K562 (cell line): ENCODE results near the gene RBFOX1. TPM values are rescaled to one million over a fixed set of nuclear protein-coding genes. Genes with fewer than 3 reads are reported as not detected.

Source experiments
- ATAC-seq: fragments of 200-7000 bp; cut with Tn5 transposase; 3 replicates; pipeline ENCODE4 v1.9.1; 2020; ENCODE audit warnings: moderate library complexity
- BruUV-seq: library from RNA; stranded (reverse); fragments of 400-500 nt; replicated peaks from 2 replicates; lab custom pipeline; 2021; lab: Mats Ljungman, UMichigan
- CTCF ChIA-PET: fragments of 300-600 bp; formaldehyde crosslinking; extraction: SDS; loops from one replicate; lab custom pipeline; 2021; ENCODE audit warnings: low intra/inter-chr PET ratio; lab: Yijun Ruan, JAX
- POLR2A ChIA-PET: fragments of 300-600, 350-650 bp; sonication (Branson Sonifier 250); formaldehyde crosslinking; extraction: SDS; loops from one replicate; lab custom pipeline; 2021; ENCODE audit warnings: antibody characterized with exemption, inconsistent platforms; lab: Yijun Ruan, JAX
- DNase-seq, 4 experiments: peaks; one replicate each; pipeline versions ENCODE4 v3.0.0 to v3.0.0-alpha.2; 2011 to 2018; ENCODE audit warnings: low spot score in 3 of 4, mixed read lengths in 3 of 4; ENCODE audit errors: extremely low read depth in 1 of 4
- FAIRE-seq: peaks from 2 replicates; lab custom pipeline; 2011; peaks lifted over from hg19 to GRCh38; lab: Jason Lieb, UNC
- H2AFZ ChIP-seq: 2 replicates; pipeline ENCODE4 v1.6.0; 2011; ENCODE audit warnings: low read depth, low read length, control low read depth, inconsistent platforms
- H3K27ac ChIP-seq: fragments of 200-600 bp; 3 replicates; pipeline ENCODE4 v1.8.0; 2011; ENCODE audit warnings: low read depth, mild to moderate bottlenecking, control low read depth, inconsistent platforms, low read length, moderate library complexity, mixed read lengths; ENCODE audit errors: extremely low read depth
- H3K27me3 ChIP-seq, 2 experiments: fragments of 300-600 bp in 1 of 2; 2 replicates in 1 of 2; 3 replicates in 1 of 2; pipeline versions ENCODE4 v1.6.0 to v1.8.0; 2011; ENCODE audit warnings: inconsistent platforms in 2 of 2, low read length in 2 of 2, mild to moderate bottlenecking in 1 of 2, mixed read lengths in 1 of 2, moderate library complexity in 1 of 2; ENCODE audit not compliant: control insufficient read depth in 2 of 2, insufficient read depth in 2 of 2
- H3K36me3 ChIP-seq: fragments of 300-600 bp; 3 replicates; pipeline ENCODE4 v1.8.0; 2011; ENCODE audit warnings: mild to moderate bottlenecking, low read length, inconsistent platforms; ENCODE audit not compliant: control insufficient read depth, insufficient read depth
- H3K4me1 ChIP-seq, 2 experiments: fragments of 200-600 bp in 1 of 2; replicated peaks in 1 of 2; 2 replicates in 1 of 2; 3 replicates in 1 of 2; pipeline versions ENCODE4 v1.5.1 to v1.8.0; 2011; ENCODE audit warnings: inconsistent platforms in 2 of 2, low read length in 2 of 2, mild to moderate bottlenecking in 1 of 2, mixed read lengths in 1 of 2, moderate library complexity in 1 of 2; ENCODE audit not compliant: control insufficient read depth in 2 of 2, insufficient read depth in 2 of 2
- H3K4me2 ChIP-seq: 2 replicates; pipeline ENCODE4 v1.6.1; 2011; ENCODE audit warnings: low read length, control low read depth, inconsistent platforms, mixed read lengths; ENCODE audit not compliant: insufficient read depth
- H3K4me3 ChIP-seq: fragments of 200-600 bp; sonication (generic), shearing (Covaris generic); 2 replicates; pipeline ENCODE4 v1.5.1; 2016; ENCODE audit warnings: control low read depth, inconsistent platforms
- H3K79me2 ChIP-seq: fragments of 200-600 bp; 3 replicates; pipeline ENCODE4 v1.8.0; 2011; ENCODE audit warnings: low read length, inconsistent platforms; ENCODE audit not compliant: control insufficient read depth, insufficient read depth
- H3K9ac ChIP-seq, 2 experiments: 2 replicates each; pipeline versions ENCODE4 v1.6.0 to v1.6.1; 2011; ENCODE audit warnings: low read depth in 2 of 2, low read length in 2 of 2, control low read depth in 1 of 2, inconsistent platforms in 1 of 2, mild to moderate bottlenecking in 1 of 2, mixed read lengths in 1 of 2; ENCODE audit not compliant: insufficient read depth in 1 of 2
- H3K9me1 ChIP-seq: one replicate; pipeline ENCODE4 v1.6.0; 2011; ENCODE audit warnings: inconsistent platforms, mild to moderate bottlenecking, low read length, moderate library complexity; ENCODE audit not compliant: control insufficient read depth, insufficient read depth
- H3K9me3 ChIP-seq: replicated peaks from 2 replicates; pipeline ENCODE4 v1.5.1; 2011; ENCODE audit warnings: low read depth, low read length, inconsistent platforms; ENCODE audit not compliant: control insufficient read depth, insufficient read depth
- H4K20me1 ChIP-seq: replicated peaks from 2 replicates; pipeline ENCODE4 v1.6.1; 2011; ENCODE audit warnings: low read length, inconsistent platforms, mixed read lengths; ENCODE audit not compliant: control insufficient read depth, insufficient read depth
- BCOR ChIP-seq: fragments of 450-650 bp; IDR thresholded peaks from 2 replicates; pipeline ENCODE4 v1.6.1; 2016
- C11orf30 ChIP-seq: fragments of 450-650 bp; IDR thresholded peaks from 2 replicates; pipeline ENCODE4 v1.6.1; 2016; ENCODE audit warnings: low read depth, mild to moderate bottlenecking
- DIDO1 ChIP-seq: fragments of 450-650 bp; IDR thresholded peaks from 2 replicates; pipeline ENCODE4 v1.6.1; 2016; ENCODE audit warnings: low read depth, missing biosample characterization, missing genetic modification characterization
- MAFG ChIP-seq: fragments of 450-650 bp; conservative IDR thresholded peaks from 2 replicates; pipeline ENCODE4 v1.6.1; 2016; ENCODE audit warnings: missing genetic modification characterization, missing compliant biosample characterization
- MAFK ChIP-seq: IDR thresholded peaks from 2 replicates; pipeline ENCODE4 v1.6.1; 2011; ENCODE audit warnings: low read length, improper control_type of control experiment
- PCBP1 ChIP-seq: fragments of 200-400 bp; formaldehyde crosslinking; IDR thresholded peaks from 2 replicates; pipeline ENCODE4 v1.6.1; 2018; ENCODE audit warnings: mild to moderate bottlenecking, low read depth, low read length; ENCODE audit not compliant: poor library complexity, severe bottlenecking
- POLR2AphosphoS2 ChIP-seq: IDR thresholded peaks from 2 replicates; pipeline ENCODE4 v1.6.1; 2012; ENCODE audit warnings: low read length, improper control_type of control experiment
- PTBP1 ChIP-seq: fragments of 200-400 bp; formaldehyde crosslinking; IDR thresholded peaks from 2 replicates; pipeline ENCODE4 v1.6.1; 2017; ENCODE audit warnings: low read depth, low read length
- RFX1 ChIP-seq: fragments of 450-650 bp; IDR thresholded peaks from 2 replicates; pipeline ENCODE4 v1.6.1; 2016; ENCODE audit warnings: mild to moderate bottlenecking, moderate library complexity
- SMAD1 ChIP-seq: fragments of 150-350 bp; IDR thresholded peaks from 2 replicates; pipeline ENCODE4 v1.6.1; 2014; ENCODE audit warnings: low read length, low read depth; ENCODE audit not compliant: partially characterized antibody
- SREBF1 ChIP-seq: fragments of 150-350 bp; IDR thresholded peaks from 2 replicates; pipeline ENCODE4 v1.6.1; 2014; ENCODE audit warnings: antibody characterized with exemption, low read depth, low read length, borderline replicate concordance
- TRIM24 ChIP-seq, 2 experiments: fragments of 450-650 bp; IDR thresholded peaks; 2 replicates each; pipeline ENCODE4 v1.6.1; 2016
- U2AF1 ChIP-seq: fragments of 200-400 bp; formaldehyde crosslinking; optimal IDR thresholded peaks from 2 replicates; pipeline ENCODE3; 2017; ENCODE audit warnings: mild to moderate bottlenecking, low read depth, low read length, moderate library complexity
- ZKSCAN3 ChIP-seq: fragments of 250-450 bp; sonication (Bioruptor Pico); IDR thresholded peaks from 2 replicates; pipeline ENCODE4 v1.4.0; 2020
- ZNF445 ChIP-seq: fragments of 250-450 bp; sonication (Bioruptor Pico); IDR thresholded peaks from 2 replicates; pipeline ENCODE4 v1.4.0; 2020; ENCODE audit warnings: low read depth, mild to moderate bottlenecking, moderate library complexity
- ZNF561 ChIP-seq: fragments of 450-650 bp; formaldehyde crosslinking; conservative IDR thresholded peaks from 2 replicates; pipeline ENCODE4 v1.4.0; 2020; ENCODE audit warnings: mild to moderate bottlenecking, moderate library complexity
- WGBS: fragments of 100-300 bp; shearing (Covaris generic); methylation state at CpG from one replicate; pipeline ENCODE4 v1.1.6; 2016; ENCODE audit warnings: low coverage, mixed read lengths; ENCODE audit not compliant: insufficient coverage; ENCODE audit errors: missing lambda C conversion rate; 5-methylcytosine and 5-hydroxymethylcytosine counted together
- in situ Hi-C: fragments of 300-500 bp; cut with MboI; formaldehyde crosslinking; loops from 4 replicates; pipeline ENCODE4 v1.15.0; 2018; ENCODE audit warnings: inconsistent platforms, mixed read lengths
- intact Hi-C: fragments of 100-400 bp; cut with micrococcal nuclease; formaldehyde crosslinking; loops from 2 replicates; pipeline ENCODE4 v1.14.2; 2022
- polyA plus RNA-seq, 8 experiments: library from polyadenylated mRNA; depleted of rRNA in 4 of 8; stranded (reverse) in 5 of 8; unstranded in 3 of 8; fragments of >200 nt; fragmentation: Nextera tagmentation in 2 of 8; fragmentation: Illumina TruSeq in 1 of 8; extraction: Ambion mirVana in 2 of 8; extraction: Trizol in 1 of 8; gene quantifications; 2 replicates each; pipeline versions ENCODE4 v1.2.1 to v1.2.3, GENCODE V29; 2011 to 2014; ENCODE audit warnings: inconsistent platforms in 1 of 8, missing spikeins in 1 of 8
- total RNA-seq, 7 experiments: library from RNA; depleted of rRNA in 6 of 7; stranded (reverse); fragments of >200 nt in 6 of 7; fragmentation: Illumina TruSeq in 2 of 7; extraction: Trizol in 2 of 7; gene quantifications; 2 replicates each; pipeline versions ENCODE4 v1.2.1 to v1.2.3, GENCODE V29; 2011 to 2021; ENCODE audit warnings: low replicate concordance in 1 of 7
- TF ChIP-seq, protein P1 (sequence below): fragments of 450-650 bp; IDR thresholded peaks from 2 replicates; pipeline ENCODE4 v1.6.1; 2016; ENCODE audit warnings: mild to moderate bottlenecking
- TF ChIP-seq, protein P2 (sequence below): fragments of 450-650 bp; conservative IDR thresholded peaks from 2 replicates; pipeline ENCODE4 v1.6.1; 2016; ENCODE audit warnings: missing genetic modification characterization, low read depth, mild to moderate bottlenecking, missing compliant biosample characterization, moderate library complexity
- TF ChIP-seq, protein P3 (sequence below): fragments of 250-450 bp; sonication (Bioruptor Pico); IDR thresholded peaks from 2 replicates; pipeline ENCODE4 v1.5.0; 2020; ENCODE audit warnings: mild to moderate bottlenecking

Gene RBFOX1
- total and polyA plus RNA-seq, 9 of the 15 experiments (the other 6 are each of a cell fraction or from before 2014, with no cell fraction given), result 0.03 TPM; not detected in 8

DNA sequence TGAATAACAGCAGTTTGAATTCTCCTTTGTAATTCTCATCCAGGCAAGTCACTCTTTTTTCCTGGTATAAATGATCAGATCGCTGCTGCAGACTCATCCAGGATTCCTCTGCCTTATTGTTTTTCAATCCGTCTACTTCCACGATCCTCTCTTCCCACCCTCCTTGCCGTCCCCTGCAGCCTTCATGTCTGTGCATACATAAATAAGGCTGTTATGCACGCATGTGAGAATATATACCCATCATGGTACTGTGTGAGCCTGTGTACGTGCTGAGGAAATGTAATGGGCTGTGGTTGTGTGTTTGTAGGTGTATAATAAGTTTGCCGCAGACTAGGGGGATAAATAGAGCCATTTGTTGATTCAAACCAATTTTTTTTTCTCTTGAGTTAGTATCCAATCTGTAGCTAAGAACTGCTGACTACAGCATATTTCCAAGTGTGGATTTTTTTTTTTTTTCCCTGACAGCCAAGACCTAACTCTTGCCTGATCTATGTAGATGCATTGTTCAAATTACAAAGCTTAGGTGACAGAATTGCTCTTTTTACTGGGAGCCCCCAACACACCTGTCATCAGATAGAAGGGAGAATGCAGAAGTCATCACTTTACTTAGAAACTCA is 62.2 kb downstream of the RBFOX1 start:
- Histone ChIP-seq H3K27me3 (peaks cover 0 to 2% of the 10 kb centered on the region in 2 experiments; a peak in 1 of 5 replicates), H3K79me2 (no peaks in the 10 kb centered on the region), H2AFZ (no peak overlapping the region), H3K9me1 (no peaks in the 10 kb centered on the region), H3K4me2 (no peak overlapping the region), H3K9me3 (no peaks in the 10 kb centered on the region), H3K27ac (no peak overlapping the region), H3K36me3 (no peaks in the 10 kb centered on the region), H4K20me1 (no peaks in the 10 kb centered on the region; the same call in 1 of the 2 replicates), H3K4me1 (no peaks in the 10 kb centered on the region), H3K9ac (no peak overlapping the region), H3K4me3 (no peak overlapping the region)
- no peak for ATAC-seq
- no TSS peak for BruUV-seq
- DNase-seq, result no peak
- WGBS, result 0% methylated on average over 7 of the region's 7 CpGs
- intact Hi-C loops (no loop called here), in situ Hi-C loops (no loop called here)
- no peak for FAIRE-seq
- ChIA-PET CTCF (no interaction called here), POLR2A (interaction anchor here (0.6 to 0.7 kb wide), 2 partner anchors 70 to 498 kb away, joined by 3 read pairs; no protein-coding TSS in a partner anchor)
- TF ChIP-seq BCOR (no peak), RFX1 (no peak), SMAD1 (no peak), ZNF561 (CRISPR knock-in tag) (no peak), DIDO1 (tag) (no peak), PTBP1 (no peak), ZKSCAN3 (CRISPR knock-in tag) (no peak), C11orf30 (peak; percentile 61; the same call in 1 of the 2 replicates), MAFK (peak; percentile 86), TRIM24 (IDR thresholded peaks at IDR 0.05) (no peak), PCBP1 (no peak), MAFG (tag) (peak; percentile 76), U2AF1 (no peak), ZNF445 (CRISPR knock-in tag) (no peak), SREBF1 (no peak), POLR2AphosphoS2 (no peak)
- TF ChIP-seq, protein P1, sequence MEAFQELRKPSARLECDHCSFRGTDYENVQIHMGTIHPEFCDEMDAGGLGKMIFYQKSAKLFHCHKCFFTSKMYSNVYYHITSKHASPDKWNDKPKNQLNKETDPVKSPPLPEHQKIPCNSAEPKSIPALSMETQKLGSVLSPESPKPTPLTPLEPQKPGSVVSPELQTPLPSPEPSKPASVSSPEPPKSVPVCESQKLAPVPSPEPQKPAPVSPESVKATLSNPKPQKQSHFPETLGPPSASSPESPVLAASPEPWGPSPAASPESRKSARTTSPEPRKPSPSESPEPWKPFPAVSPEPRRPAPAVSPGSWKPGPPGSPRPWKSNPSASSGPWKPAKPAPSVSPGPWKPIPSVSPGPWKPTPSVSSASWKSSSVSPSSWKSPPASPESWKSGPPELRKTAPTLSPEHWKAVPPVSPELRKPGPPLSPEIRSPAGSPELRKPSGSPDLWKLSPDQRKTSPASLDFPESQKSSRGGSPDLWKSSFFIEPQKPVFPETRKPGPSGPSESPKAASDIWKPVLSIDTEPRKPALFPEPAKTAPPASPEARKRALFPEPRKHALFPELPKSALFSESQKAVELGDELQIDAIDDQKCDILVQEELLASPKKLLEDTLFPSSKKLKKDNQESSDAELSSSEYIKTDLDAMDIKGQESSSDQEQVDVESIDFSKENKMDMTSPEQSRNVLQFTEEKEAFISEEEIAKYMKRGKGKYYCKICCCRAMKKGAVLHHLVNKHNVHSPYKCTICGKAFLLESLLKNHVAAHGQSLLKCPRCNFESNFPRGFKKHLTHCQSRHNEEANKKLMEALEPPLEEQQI, result no peak
- TF ChIP-seq, protein P2, sequence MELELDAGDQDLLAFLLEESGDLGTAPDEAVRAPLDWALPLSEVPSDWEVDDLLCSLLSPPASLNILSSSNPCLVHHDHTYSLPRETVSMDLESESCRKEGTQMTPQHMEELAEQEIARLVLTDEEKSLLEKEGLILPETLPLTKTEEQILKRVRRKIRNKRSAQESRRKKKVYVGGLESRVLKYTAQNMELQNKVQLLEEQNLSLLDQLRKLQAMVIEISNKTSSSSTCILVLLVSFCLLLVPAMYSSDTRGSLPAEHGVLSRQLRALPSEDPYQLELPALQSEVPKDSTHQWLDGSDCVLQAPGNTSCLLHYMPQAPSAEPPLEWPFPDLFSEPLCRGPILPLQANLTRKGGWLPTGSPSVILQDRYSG, result no peak
- TF ChIP-seq, protein P3, sequence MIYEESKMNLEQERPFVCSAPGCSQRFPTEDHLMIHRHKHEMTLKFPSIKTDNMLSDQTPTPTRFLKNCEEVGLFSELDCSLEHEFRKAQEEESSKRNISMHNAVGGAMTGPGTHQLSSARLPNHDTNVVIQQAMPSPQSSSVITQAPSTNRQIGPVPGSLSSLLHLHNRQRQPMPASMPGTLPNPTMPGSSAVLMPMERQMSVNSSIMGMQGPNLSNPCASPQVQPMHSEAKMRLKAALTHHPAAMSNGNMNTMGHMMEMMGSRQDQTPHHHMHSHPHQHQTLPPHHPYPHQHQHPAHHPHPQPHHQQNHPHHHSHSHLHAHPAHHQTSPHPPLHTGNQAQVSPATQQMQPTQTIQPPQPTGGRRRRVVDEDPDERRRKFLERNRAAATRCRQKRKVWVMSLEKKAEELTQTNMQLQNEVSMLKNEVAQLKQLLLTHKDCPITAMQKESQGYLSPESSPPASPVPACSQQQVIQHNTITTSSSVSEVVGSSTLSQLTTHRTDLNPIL, result no peak
